SK-N-SH (cell line): ENCODE measurements around the gene KIZ. TPM values are rescaled to one million over a fixed set of nuclear protein-coding genes. Genes with fewer than 3 reads are reported as not detected.
A peak's percentile ranks its signal among the peaks of the same experiment; 100 is the strongest.

Experiments used
- CTCF ChIA-PET: fragments of 300-600, 350-600 bp; formaldehyde crosslinking; extraction: SDS; loops from one replicate; lab custom pipeline; 2021; lab: Yijun Ruan, JAX
- POLR2A ChIA-PET: fragments of 350-600 bp; sonication (Branson Sonifier 250); formaldehyde crosslinking; extraction: SDS; loops from one replicate; lab custom pipeline; 2020; ENCODE audit warnings: antibody characterized with exemption, inconsistent platforms; lab: Yijun Ruan, JAX
- DNase-seq: peaks from one replicate; pipeline ENCODE4 v3.0.0; 2012
- H2AFZ ChIP-seq: fragments of 200-600 bp; sonication (generic); 2 replicates; pipeline ENCODE4 v1.8.1; 2016; ENCODE audit warnings: antibody characterized with exemption, mild to moderate bottlenecking, low read depth
- H3F3A ChIP-seq: fragments of 200-600 bp; sonication (generic); replicated peaks from 2 replicates; pipeline ENCODE3; 2016; ENCODE audit warnings: antibody characterized with exemption, mild to moderate bottlenecking; ENCODE audit not compliant: insufficient read depth
- H3K27ac ChIP-seq, 2 experiments: fragments of 200-500 bp in 1 of 2; fragments of 200-600 bp in 1 of 2; sonication (Bioruptor generic) in 1 of 2; sonication (generic), shearing (Covaris generic) in 1 of 2; 2 replicates each; pipeline versions ENCODE4 v1.5.1 to v1.6.1; 2014 to 2016; ENCODE audit warnings: low read depth in 2 of 2, inconsistent platforms in 1 of 2, low read length in 1 of 2, mild to moderate bottlenecking in 1 of 2, mixed read lengths in 1 of 2
- H3K27me3 ChIP-seq: fragments of 200-600 bp; sonication (generic), shearing (Covaris generic); 2 replicates; pipeline ENCODE4 v1.6.1; 2016; ENCODE audit warnings: mixed run types; ENCODE audit not compliant: insufficient read depth
- H3K36me3 ChIP-seq, 2 experiments: fragments of 200-500 bp in 1 of 2; fragments of 200-600 bp in 1 of 2; sonication (Bioruptor generic) in 1 of 2; sonication (generic) in 1 of 2; replicated peaks in 1 of 2; 2 replicates each; pipeline versions ENCODE3 to v1.5.1; 2014 to 2016; ENCODE audit warnings: low read length in 1 of 2, mild to moderate bottlenecking in 1 of 2; ENCODE audit not compliant: insufficient read depth in 2 of 2, control insufficient read depth in 1 of 2
- H3K4me1 ChIP-seq, 2 experiments: fragments of 200-500 bp in 1 of 2; fragments of 200-600 bp in 1 of 2; sonication (Bioruptor generic) in 1 of 2; sonication (generic), shearing (Covaris generic) in 1 of 2; 2 replicates each; pipeline versions ENCODE4 v1.5.1 to v1.6.1; 2014 to 2016; ENCODE audit warnings: low read depth in 1 of 2, low read length in 1 of 2, mixed run types in 1 of 2; ENCODE audit not compliant: insufficient read depth in 2 of 2, control insufficient read depth in 1 of 2
- H3K4me2 ChIP-seq: fragments of 200-600 bp; sonication (generic), shearing (Covaris generic); 2 replicates; pipeline ENCODE4 v1.6.1; 2017; ENCODE audit warnings: mixed run types
- H3K4me3 ChIP-seq, 2 experiments: fragments of 200-500 bp in 1 of 2; fragments of 200-600 bp in 1 of 2; sonication (Bioruptor generic) in 1 of 2; sonication (generic), shearing (Covaris generic) in 1 of 2; 2 replicates each; pipeline versions ENCODE4 v1.5.1 to v1.8.1; 2014 to 2016; ENCODE audit warnings: low read depth in 2 of 2, inconsistent platforms in 1 of 2, low read length in 1 of 2, mild to moderate bottlenecking in 1 of 2, mixed read lengths in 1 of 2, moderate library complexity in 1 of 2
- H3K79me2 ChIP-seq: fragments of 200-600 bp; sonication (generic); 2 replicates; pipeline ENCODE4 v1.8.1; 2017; ENCODE audit warnings: mild to moderate bottlenecking; ENCODE audit not compliant: insufficient read depth
- H3K9ac ChIP-seq: fragments of 200-600 bp; sonication (generic); 2 replicates; pipeline ENCODE4 v1.6.1; 2017; ENCODE audit warnings: mixed run types
- H3K9me2 ChIP-seq: fragments of 200-600 bp; sonication (generic); 2 replicates; pipeline ENCODE4 v1.6.1; 2017; ENCODE audit warnings: mixed run types
- H3K9me3 ChIP-seq: fragments of 200-600 bp; sonication (generic); 2 replicates; pipeline ENCODE4 v1.6.1; 2017; ENCODE audit warnings: mixed run types, mild to moderate bottlenecking, moderate library complexity
- H4K20me1 ChIP-seq: fragments of 200-600 bp; sonication (generic); 2 replicates; pipeline ENCODE4 v1.6.1; 2017; ENCODE audit warnings: mild to moderate bottlenecking, mixed run types; ENCODE audit not compliant: insufficient read depth
- CHD2 ChIP-seq: fragments of 150-350 bp; IDR thresholded peaks from 2 replicates; pipeline ENCODE4 v1.6.1; 2018; ENCODE audit warnings: low read length; ENCODE audit not compliant: partially characterized antibody
- ELF1 ChIP-seq: IDR thresholded peaks from 2 replicates; pipeline ENCODE4 v1.4.0; 2012
- MAX ChIP-seq: IDR thresholded peaks from 2 replicates; pipeline ENCODE4 v1.4.0; 2012; ENCODE audit warnings: low read depth
- MXI1 ChIP-seq: IDR thresholded peaks from 2 replicates; pipeline ENCODE4 v1.6.1; 2012; ENCODE audit warnings: mild to moderate bottlenecking, low read depth, low read length, improper control_type of control experiment
- NRF1 ChIP-seq: IDR thresholded peaks from 2 replicates; pipeline ENCODE4 v1.6.1; 2012; ENCODE audit warnings: low read depth, mild to moderate bottlenecking, low read length
- RAD21 ChIP-seq: IDR thresholded peaks from 2 replicates; pipeline ENCODE4 v1.6.1; 2012; ENCODE audit warnings: mild to moderate bottlenecking, low read length
- REST ChIP-seq: IDR thresholded peaks from 2 replicates; pipeline ENCODE4 v1.6.1; 2012; ENCODE audit warnings: mild to moderate bottlenecking, low read depth, low read length, moderate library complexity
- SIN3A ChIP-seq: IDR thresholded peaks from 2 replicates; pipeline ENCODE4 v1.6.1; 2012; ENCODE audit warnings: low read depth, mild to moderate bottlenecking, low read length, moderate library complexity, borderline replicate concordance
- SMC3 ChIP-seq: IDR thresholded peaks from 2 replicates; pipeline ENCODE4 v1.6.1; 2012; ENCODE audit warnings: low read depth, low read length, improper control_type of control experiment
- TEAD4 ChIP-seq: IDR thresholded peaks from 2 replicates; pipeline ENCODE4 v1.4.0; 2012; ENCODE audit warnings: mild to moderate bottlenecking, borderline replicate concordance; ENCODE audit not compliant: insufficient read depth
- WGBS: methylation state at CpG from one replicate; pipeline ENCODE4 v1.1.6; 2017; ENCODE audit warnings: low lambda C conversion rate; 5-methylcytosine and 5-hydroxymethylcytosine counted together
- polyA plus RNA-seq, 3 experiments: library from polyadenylated mRNA; depleted of rRNA; stranded (reverse); fragments of >200 nt; gene quantifications; 2 replicates each; pipeline ENCODE4 v1.2.3, GENCODE V29; 2012
- TF ChIP-seq, protein P1 (sequence below): fragments of 200-600 bp; sonication (generic); IDR thresholded peaks from 2 replicates; pipeline ENCODE4 v1.6.1; 2017; ENCODE audit warnings: antibody characterized with exemption, mild to moderate bottlenecking, moderate library complexity

Gene KIZ
- polyA plus RNA-seq, 1 of the 3 experiments (the other 2 are of a cell fraction): 3.9 TPM

DNA sequence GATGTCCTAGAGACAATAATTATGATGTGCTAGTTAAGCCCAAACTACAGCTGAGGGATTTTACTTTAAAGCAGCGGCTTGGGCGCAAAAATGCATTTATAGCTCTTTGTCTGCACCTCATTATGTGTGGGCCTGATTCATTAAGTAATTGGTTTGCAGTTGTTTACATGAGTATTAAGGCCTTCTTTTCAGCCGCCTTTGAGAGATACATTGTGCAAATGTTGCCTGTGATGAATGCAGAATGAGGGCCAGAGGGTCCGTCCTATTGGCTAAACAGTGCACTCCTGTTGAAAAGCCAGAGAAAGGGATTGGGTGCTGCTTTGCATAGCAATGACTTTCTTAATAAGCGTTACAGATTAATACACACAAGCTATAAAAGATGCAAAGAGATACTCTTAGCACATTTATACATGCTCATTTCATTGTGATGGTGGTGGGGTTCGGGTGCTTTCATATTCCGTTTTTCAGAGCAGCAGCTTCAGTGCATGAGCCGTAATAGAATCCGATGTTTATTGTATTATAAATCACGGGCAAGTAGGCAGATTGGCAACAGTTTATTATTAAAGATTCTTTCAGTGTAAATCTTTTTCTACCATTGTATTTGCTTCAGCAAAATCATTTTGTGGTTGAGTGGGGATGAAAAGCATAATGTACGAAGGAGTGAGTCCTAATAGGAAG lies 109.1 kb downstream of the KIZ start:
- H3K27ac ChIP-seq: no peak overlapping the region
- H3F3A ChIP-seq: no peaks in the 10 kb centered on the region
- no peak overlapping the region for H3K9ac ChIP-seq
- POLR2A ChIA-PET: interaction anchor here (1.3 kb wide), 1 partner anchor 68 kb away, joined by 5 read pairs; the partner anchor contains the start of gene XRN2
- H3K36me3 ChIP-seq: no peaks in the 10 kb centered on the region
- no peak for DNase-seq
- H4K20me1 ChIP-seq: no peaks in the 10 kb centered on the region
- WGBS: 82% methylated on average over 11 of the region's 11 CpGs
- H2AFZ ChIP-seq: no peak overlapping the region
- CTCF ChIA-PET: interaction anchor here (0.7 to 5.0 kb wide), 96 partner anchors 8 to 734 kb away, joined by 3 to 336 read pairs (median 6); partner anchors contain the start of genes NKX2-2 and XRN2
- H3K79me2 ChIP-seq: no peaks in the 10 kb centered on the region
- peaks cover 0 to 3% of the 10 kb centered on the region in 2 experiments; a peak in 2 of 4 replicates for H3K4me1 ChIP-seq
- no peaks in the 10 kb centered on the region for H3K27me3 ChIP-seq
- H3K4me3 ChIP-seq: no peak overlapping the region
- no peak overlapping the region for H3K4me2 ChIP-seq
- H3K9me3 ChIP-seq: no peaks in the 10 kb centered on the region
- H3K9me2 ChIP-seq: no peaks in the 10 kb centered on the region
- TF ChIP-seq REST (no peak), ELF1 (no peak), CHD2 (no peak), NRF1 (no peak)
- TF ChIP-seq, all 33 proteins: peak for 0

DNA sequence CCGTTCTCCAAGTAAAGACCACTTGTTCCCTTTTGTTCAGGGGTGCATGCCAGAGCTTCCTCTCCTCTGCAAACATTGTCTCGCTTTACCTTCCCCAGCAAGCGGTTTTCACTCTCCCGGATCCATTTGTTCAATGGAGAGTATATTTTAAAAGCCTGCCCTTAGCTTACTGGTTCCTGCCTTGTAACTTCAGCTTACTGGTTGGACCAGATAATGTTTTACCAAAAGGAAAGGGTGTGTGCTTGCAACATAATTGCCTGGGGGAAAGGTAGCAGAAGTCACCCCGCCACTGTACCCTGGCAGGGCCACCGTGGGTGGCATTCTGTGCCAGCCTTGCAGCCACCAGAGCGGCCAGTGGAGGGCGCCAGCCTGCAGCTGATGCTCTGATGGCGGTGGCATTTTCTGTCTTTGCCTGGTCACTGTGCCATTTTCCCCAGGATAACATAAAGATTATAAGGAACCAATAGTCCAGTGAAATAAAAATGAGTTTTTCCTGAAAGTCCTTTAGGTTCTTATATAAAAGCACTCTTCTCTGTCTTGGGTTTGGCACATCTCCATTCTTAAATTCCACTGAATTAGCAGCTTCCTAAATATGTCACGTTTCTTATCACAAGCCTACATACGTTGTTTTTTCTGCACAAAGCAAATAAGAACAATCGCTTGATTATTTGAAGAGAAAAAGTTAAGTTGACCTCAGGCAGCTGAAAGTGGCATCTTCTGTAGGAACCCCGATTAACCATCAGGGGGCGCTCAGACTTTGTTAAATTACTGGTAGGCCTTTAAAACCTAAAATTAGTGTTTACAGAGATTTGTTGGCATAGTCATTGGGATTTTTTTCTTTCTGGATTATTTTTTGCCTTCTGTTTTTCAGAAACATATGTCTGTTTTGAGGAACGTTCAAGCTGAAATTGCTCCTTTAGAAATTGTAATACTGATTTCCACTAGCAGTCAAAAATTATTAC lies 109.9 kb downstream of the KIZ start:
- Histone ChIP-seq H2AFZ (peak overlapping the region; percentile 60; the same call in 1 of the 2 replicates), H3K79me2 (no peaks in the 10 kb centered on the region), H3K4me1 (peaks cover 0 to 3% of the 10 kb centered on the region in 2 experiments; a peak in 2 of 4 replicates), H3K36me3 (no peaks in the 10 kb centered on the region), H3K4me3 (no peak overlapping the region; a peak in 1 of 4 replicates), H3K9me2 (no peaks in the 10 kb centered on the region), H3K27ac (no peak overlapping the region), H4K20me1 (no peaks in the 10 kb centered on the region), H3K27me3 (no peaks in the 10 kb centered on the region), H3K9me3 (no peaks in the 10 kb centered on the region), H3K4me2 (no peak overlapping the region), H3F3A (no peaks in the 10 kb centered on the region), H3K9ac (no peak overlapping the region)
- DNase-seq: peak; percentile 65
- CTCF ChIA-PET: interaction anchor here (0.6 to 5.0 kb wide), 126 partner anchors 9 to 735 kb away, joined by 3 to 336 read pairs (median 4); partner anchors contain the start of genes KIZ, NKX2-2 and XRN2
- POLR2A ChIA-PET: interaction anchor here (1.3 kb wide), 1 partner anchor 68 kb away, joined by 5 read pairs; the partner anchor contains the start of gene XRN2
- no peak for TF ChIP-seq NRF1
- TF ChIP-seq SMC3: peak; percentile 77
- TF ChIP-seq RAD21: peak; percentile 81
- TF ChIP-seq, protein P1, sequence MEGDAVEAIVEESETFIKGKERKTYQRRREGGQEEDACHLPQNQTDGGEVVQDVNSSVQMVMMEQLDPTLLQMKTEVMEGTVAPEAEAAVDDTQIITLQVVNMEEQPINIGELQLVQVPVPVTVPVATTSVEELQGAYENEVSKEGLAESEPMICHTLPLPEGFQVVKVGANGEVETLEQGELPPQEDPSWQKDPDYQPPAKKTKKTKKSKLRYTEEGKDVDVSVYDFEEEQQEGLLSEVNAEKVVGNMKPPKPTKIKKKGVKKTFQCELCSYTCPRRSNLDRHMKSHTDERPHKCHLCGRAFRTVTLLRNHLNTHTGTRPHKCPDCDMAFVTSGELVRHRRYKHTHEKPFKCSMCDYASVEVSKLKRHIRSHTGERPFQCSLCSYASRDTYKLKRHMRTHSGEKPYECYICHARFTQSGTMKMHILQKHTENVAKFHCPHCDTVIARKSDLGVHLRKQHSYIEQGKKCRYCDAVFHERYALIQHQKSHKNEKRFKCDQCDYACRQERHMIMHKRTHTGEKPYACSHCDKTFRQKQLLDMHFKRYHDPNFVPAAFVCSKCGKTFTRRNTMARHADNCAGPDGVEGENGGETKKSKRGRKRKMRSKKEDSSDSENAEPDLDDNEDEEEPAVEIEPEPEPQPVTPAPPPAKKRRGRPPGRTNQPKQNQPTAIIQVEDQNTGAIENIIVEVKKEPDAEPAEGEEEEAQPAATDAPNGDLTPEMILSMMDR: peak; percentile 92
- no peak for TF ChIP-seq SIN3A
- TF ChIP-seq MXI1: no peak
- no peak for TF ChIP-seq MAX
- TF ChIP-seq TEAD4: no peak
- 26% methylated on average over 15 of the region's 15 CpGs for WGBS
